ENCODE results near the gene KCNQ2.

The KCNQ2 gene

GRCh38 chr20:63394069-63394919, 78.2 kb downstream of the KCNQ2 start:
- Histone ChIP-seq H3K9me3 (ENCODE audit: control insufficient read depth, low read length) (no peaks in the 10 kb centered on the region), H3K27me3 (ENCODE audit: control insufficient read depth, insufficient read depth, low read length) (no peaks in the 10 kb centered on the region), H3K4me1 (no peaks in the 10 kb centered on the region), H3K36me3 (ENCODE audit: control insufficient read depth, insufficient read depth, low read length) (no peaks in the 10 kb centered on the region), H3K9ac (no peak overlapping the region), H3K4me3 (ENCODE audit: low read depth, low read length) (no peak overlapping the region), H3K27ac (no peak overlapping the region), H3K79me2 (no peaks in the 10 kb centered on the region), H2AFZ (no peak overlapping the region), H3K4me2 (ENCODE audit: low read length) (no peak overlapping the region)
- TF ChIP-seq CTCF (IDR thresholded peaks at IDR 0.05) = no peak

- Histone ChIP-seq H3K27me3 (ENCODE audit: control insufficient read depth, insufficient read depth, low read length) (no peaks in the 10 kb centered on the region), H3K4me3 (ENCODE audit: low read depth, low read length) (no peak overlapping the region), H3K27ac (no peak overlapping the region), H3K79me2 (no peaks in the 10 kb centered on the region), H3K9me3 (ENCODE audit: control insufficient read depth, low read length) (no peaks in the 10 kb centered on the region), H3K4me2 (ENCODE audit: low read length) (no peak overlapping the region), H2AFZ (no peak overlapping the region), H3K9ac (no peak overlapping the region), H3K36me3 (ENCODE audit: control insufficient read depth, insufficient read depth, low read length) (no peaks in the 10 kb centered on the region), H3K4me1 (no peaks in the 10 kb centered on the region)
- no peak for TF ChIP-seq CTCF (IDR thresholded peaks at IDR 0.05)
Observed at GRCh38 chr20:63393566-63393965, 78.9 kb downstream of the KCNQ2 start.

GRCh38 chr20:63392465-63393365, 79.7 kb downstream of the KCNQ2 start:
- no peak overlapping the region for H3K4me2 ChIP-seq (ENCODE audit: low read length)
- H3K79me2 ChIP-seq = no peaks in the 10 kb centered on the region
- H3K4me1 ChIP-seq = no peaks in the 10 kb centered on the region
- no peaks in the 10 kb centered on the region for H3K27me3 ChIP-seq (ENCODE audit: control insufficient read depth, insufficient read depth, low read length)
- H3K27ac ChIP-seq = no peak overlapping the region
- no peaks in the 10 kb centered on the region for H3K36me3 ChIP-seq (ENCODE audit: control insufficient read depth, insufficient read depth, low read length)
- H3K9me3 ChIP-seq (ENCODE audit: control insufficient read depth, low read length) = no peaks in the 10 kb centered on the region
- no peak overlapping the region for H3K9ac ChIP-seq
- no peak overlapping the region for H2AFZ ChIP-seq
- TF ChIP-seq CTCF (IDR thresholded peaks at IDR 0.05) = no peak
- H3K4me3 ChIP-seq (ENCODE audit: low read depth, low read length) = no peak overlapping the region

- no peak overlapping the region for H3K27ac ChIP-seq
- H3K4me2 ChIP-seq (ENCODE audit: low read length) = no peak overlapping the region
- H3K4me3 ChIP-seq (ENCODE audit: low read depth, low read length) = no peak overlapping the region
- H3K79me2 ChIP-seq = no peaks in the 10 kb centered on the region
- H3K36me3 ChIP-seq (ENCODE audit: control insufficient read depth, insufficient read depth, low read length) = no peaks in the 10 kb centered on the region
- no peak overlapping the region for H3K9ac ChIP-seq
- TF ChIP-seq CTCF (IDR thresholded peaks at IDR 0.05) = no peak
- H3K9me3 ChIP-seq (ENCODE audit: control insufficient read depth, low read length) = peaks cover 5% of the 10 kb centered on the region
- H3K4me1 ChIP-seq = no peaks in the 10 kb centered on the region
- no peaks in the 10 kb centered on the region for H3K27me3 ChIP-seq (ENCODE audit: control insufficient read depth, insufficient read depth, low read length)
- no peak overlapping the region for H2AFZ ChIP-seq
Observed at GRCh38 chr20:63387917-63388316, 84.5 kb downstream of the KCNQ2 start.

Data from parathyroid adenoma (tissue), 2 donors.